CD8-positive, alpha-beta memory T cell (primary cell): ENCODE measurements around the gene PDCD1LG2. TPM values are rescaled to one million over a fixed set of nuclear protein-coding genes. Genes with fewer than 3 reads are reported as not detected.
"Not testable (repeated sequence)": the region's sequence is repeated elsewhere in the genome, so short reads cannot be mapped to it uniquely, and the experiment has no call there.

Experiments
- CTCF ChIA-PET: fragments of 350-600 bp; sonication (Branson Sonifier 250); formaldehyde crosslinking; loops from one replicate; lab custom pipeline; 2021; ENCODE audit warnings: antibody characterized with exemption; lab: Charles Lee
- POLR2A ChIA-PET: fragments of 350-600 bp; sonication (Branson Sonifier 250); formaldehyde crosslinking; loops from one replicate; lab custom pipeline; 2021; ENCODE audit warnings: antibody characterized with exemption; lab: Charles Lee
- DNase-seq, 5 donors: peaks; one replicate each; pipeline versions ENCODE4 v3.0.0 to v3.0.0-alpha.2; 2020 to 2022; ENCODE audit warnings: mixed read lengths in 1 of 5
- H3K27ac ChIP-seq: one replicate; pipeline ENCODE4 v1.7.0; 2013; ENCODE audit warnings: low read depth, mild to moderate bottlenecking, low read length, moderate library complexity
- H3K27me3 ChIP-seq: 2 replicates; pipeline ENCODE4 v1.7.0; 2013; ENCODE audit warnings: low read length, mild to moderate bottlenecking; ENCODE audit not compliant: insufficient read depth, poor library complexity, severe bottlenecking
- H3K36me3 ChIP-seq: 2 replicates; pipeline ENCODE4 v1.7.0; 2013; ENCODE audit warnings: mild to moderate bottlenecking, low read length, moderate library complexity; ENCODE audit not compliant: insufficient read depth
- H3K4me1 ChIP-seq: 2 replicates; pipeline ENCODE4 v1.7.0; 2013; ENCODE audit warnings: mild to moderate bottlenecking, low read length, moderate library complexity; ENCODE audit not compliant: insufficient read depth
- H3K4me3 ChIP-seq: 2 replicates; pipeline ENCODE4 v1.7.0; 2013; ENCODE audit warnings: mild to moderate bottlenecking, low read length
- H3K9me3 ChIP-seq: 2 replicates; pipeline ENCODE4 v1.7.0; 2013; ENCODE audit warnings: mild to moderate bottlenecking, low read length
- H3K27ac Mint-ChIP-seq, 8 donors: one replicate each; pipeline ENCODE4 v1.8.0; 2020 to 2021; ENCODE audit warnings: mixed read lengths in 8 of 8, mild to moderate bottlenecking in 6 of 8, inconsistent platforms in 3 of 8, moderate library complexity in 3 of 8
- H3K27me3 Mint-ChIP-seq, 2 donors: one replicate each; pipeline ENCODE4 v1.8.0; 2020 to 2021; ENCODE audit warnings: mixed read lengths in 2 of 2, mild to moderate bottlenecking in 1 of 2, moderate library complexity in 1 of 2
- H3K36me3 Mint-ChIP-seq, 3 donors: one replicate each; pipeline ENCODE4 v1.8.0; 2020 to 2021; ENCODE audit warnings: mixed read lengths in 3 of 3, inconsistent platforms in 1 of 3, mild to moderate bottlenecking in 1 of 3
- H3K4me1 Mint-ChIP-seq, 3 donors: one replicate each; pipeline ENCODE4 v1.8.0; 2020 to 2021; ENCODE audit warnings: mixed read lengths in 3 of 3, inconsistent platforms in 1 of 3, mild to moderate bottlenecking in 1 of 3
- H3K4me3 Mint-ChIP-seq, 7 donors: one replicate each; pipeline ENCODE4 v1.8.0; 2020 to 2021; ENCODE audit warnings: mixed read lengths in 7 of 7, mild to moderate bottlenecking in 6 of 7, moderate library complexity in 4 of 7, inconsistent platforms in 2 of 7
- H3K9me3 Mint-ChIP-seq, 5 donors: one replicate each; pipeline ENCODE4 v1.8.0; 2020 to 2022; ENCODE audit warnings: mixed read lengths in 5 of 5, mild to moderate bottlenecking in 3 of 5, moderate library complexity in 2 of 5, inconsistent platforms in 1 of 5
- polyA plus RNA-seq: library from polyadenylated mRNA; unstranded; fragments of 300-500 nt; fragmentation: Illumina TruSeq; gene quantifications from one replicate; pipeline ENCODE4 v1.2.3, GENCODE V29; 2021
- total RNA-seq, 2 experiments: library from RNA; stranded (reverse); gene quantifications; one replicate each; pipeline ENCODE4 v1.2.3, GENCODE V29; 2021

Gene PDCD1LG2
- total and polyA plus RNA-seq, 3 experiments from 2014 or later: 0.33 to 0.37 TPM; not detected in 1

DNA sequence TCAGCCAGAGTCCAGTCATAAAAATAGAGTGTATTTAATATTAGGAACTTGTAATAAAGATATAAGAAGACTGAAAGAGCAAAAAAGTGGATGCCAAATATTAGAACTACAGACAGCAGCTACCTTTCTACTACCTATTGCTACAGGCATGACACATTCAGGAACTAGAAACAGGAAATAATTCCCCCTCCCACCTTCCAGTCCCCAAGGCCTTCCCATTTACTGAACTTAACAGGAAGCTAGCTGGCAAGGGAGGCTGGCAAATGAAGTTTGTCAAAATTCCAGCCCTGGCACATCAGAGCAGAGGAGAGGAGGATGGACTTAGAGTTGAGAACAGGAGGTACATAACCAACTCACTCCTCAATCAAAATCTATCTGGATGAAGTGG is 68.4 kb downstream of the PDCD1LG2 start:
- CTCF ChIA-PET: interaction anchor here (2.3 kb wide), 1 partner anchor 128 kb away, joined by 5 read pairs; the partner anchor contains the start of gene CD274
- POLR2A ChIA-PET: no interaction called here

DNA sequence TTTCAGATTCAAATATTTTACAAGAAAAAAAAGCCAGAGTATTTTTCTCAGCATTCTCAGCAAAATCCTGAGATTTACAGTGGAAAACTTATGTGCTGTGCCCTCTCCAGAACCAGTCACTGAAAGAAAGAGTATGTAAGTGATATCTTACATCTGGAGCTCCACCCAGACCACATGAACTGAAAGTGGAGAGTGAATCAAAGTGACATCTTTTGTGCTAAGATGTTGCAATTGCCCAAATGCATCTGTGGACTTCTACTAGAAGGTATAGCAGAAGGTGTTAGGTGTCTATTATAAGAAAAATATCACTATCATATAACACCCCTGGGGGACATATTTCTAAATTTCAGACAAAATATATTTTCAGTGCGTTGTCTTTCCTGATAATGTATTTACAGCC is 69.5 kb downstream of the PDCD1LG2 start:
- no peaks in the 10 kb centered on the region for H3K9me3 ChIP-seq
- Mint-ChIP-seq H3K36me3 (peaks cover 0 to 5% (median 3%) of the 10 kb centered on the region in 3 donors), H3K9me3 (peaks cover 0 to under 1% (median 0%) of the 10 kb centered on the region in 5 donors), H3K4me3 (no peak overlapping the region), H3K27ac (peak overlapping the region in 1 of 8 donors; percentile 19), H3K27me3 (peaks cover 0 to 2% of the 10 kb centered on the region in 2 donors), H3K4me1 (peaks cover 15 to 27% (median 17%) of the 10 kb centered on the region in 3 donors)
- H3K4me3 ChIP-seq: no peak overlapping the region
- no peak overlapping the region for H3K27ac ChIP-seq
- DNase-seq: no peak
- H3K27me3 ChIP-seq: no peaks in the 10 kb centered on the region
- POLR2A ChIA-PET: no interaction called here
- no peaks in the 10 kb centered on the region for H3K36me3 ChIP-seq
- peaks cover 5% of the 10 kb centered on the region for H3K4me1 ChIP-seq
- CTCF ChIA-PET: interaction anchor here (2.3 kb wide), 1 partner anchor 130 kb away, joined by 5 read pairs; the partner anchor contains the start of gene CD274

More for the DNA sequence above, 68.4 kb downstream of the PDCD1LG2 start:
- Histone ChIP-seq H3K36me3 (no peaks in the 10 kb centered on the region), H3K4me1 (peaks cover 5% of the 10 kb centered on the region), H3K27me3 (no peaks in the 10 kb centered on the region), H3K4me3 (no peak overlapping the region), H3K27ac (no peak overlapping the region), H3K9me3 (no peaks in the 10 kb centered on the region)
- DNase-seq: no peak
- H3K4me1 Mint-ChIP-seq: peaks cover 12 to 27% (median 17%) of the 10 kb centered on the region in 3 donors
- H3K36me3 Mint-ChIP-seq: peaks cover 0 to 7% (median 5%) of the 10 kb centered on the region in 3 donors
- no peak overlapping the region for H3K4me3 Mint-ChIP-seq
- H3K9me3 Mint-ChIP-seq: peaks cover 0 to 3% (median 0%) of the 10 kb centered on the region in 5 donors
- H3K27me3 Mint-ChIP-seq: peaks cover 0 to 2% of the 10 kb centered on the region in 2 donors
- peak overlapping the region in 1 of 8 donors; percentile 84 for H3K27ac Mint-ChIP-seq

DNA sequence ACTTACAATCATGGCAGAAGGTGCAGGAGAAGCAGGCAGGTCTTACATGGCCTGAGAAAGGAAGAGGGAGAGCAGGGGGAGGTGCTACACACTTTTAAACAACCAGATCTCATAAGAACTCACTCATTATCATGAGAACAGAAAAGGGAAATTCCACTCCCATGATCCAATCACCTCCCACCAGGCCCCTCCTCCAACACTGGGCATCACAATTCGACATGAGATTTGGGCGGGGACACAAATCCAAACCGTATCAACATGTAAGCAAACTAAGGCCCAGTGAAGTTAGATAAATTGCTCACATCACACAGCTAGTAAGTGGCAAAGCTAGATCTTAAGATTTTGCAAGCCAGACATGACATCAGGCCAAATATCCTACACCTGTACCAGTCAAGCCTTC is 70.3 kb downstream of the PDCD1LG2 start:
- no peaks in the 10 kb centered on the region for H3K36me3 ChIP-seq
- H3K4me3 ChIP-seq: no peak overlapping the region
- H3K27ac ChIP-seq: no peak overlapping the region
- H3K9me3 Mint-ChIP-seq: no peaks in the 10 kb centered on the region
- peaks cover 0 to 2% of the 10 kb centered on the region in 2 donors for H3K27me3 Mint-ChIP-seq
- peaks cover 18 to 35% (median 20%) of the 10 kb centered on the region in 3 donors for H3K4me1 Mint-ChIP-seq
- no peak for DNase-seq
- H3K9me3 ChIP-seq: no peaks in the 10 kb centered on the region
- ChIA-PET POLR2A (no interaction called here), CTCF (interaction anchor here (2.3 kb wide), 1 partner anchor 130 kb away, joined by 5 read pairs; the partner anchor contains the start of gene CD274)
- H3K4me1 ChIP-seq: peaks cover 7% of the 10 kb centered on the region
- peak overlapping the region in 1 of 8 donors; percentile 40 for H3K27ac Mint-ChIP-seq
- no peak overlapping the region for H3K4me3 Mint-ChIP-seq
- H3K27me3 ChIP-seq: no peaks in the 10 kb centered on the region
- H3K36me3 Mint-ChIP-seq: peaks cover 0 to 3% (median 0%) of the 10 kb centered on the region in 3 donors

DNA sequence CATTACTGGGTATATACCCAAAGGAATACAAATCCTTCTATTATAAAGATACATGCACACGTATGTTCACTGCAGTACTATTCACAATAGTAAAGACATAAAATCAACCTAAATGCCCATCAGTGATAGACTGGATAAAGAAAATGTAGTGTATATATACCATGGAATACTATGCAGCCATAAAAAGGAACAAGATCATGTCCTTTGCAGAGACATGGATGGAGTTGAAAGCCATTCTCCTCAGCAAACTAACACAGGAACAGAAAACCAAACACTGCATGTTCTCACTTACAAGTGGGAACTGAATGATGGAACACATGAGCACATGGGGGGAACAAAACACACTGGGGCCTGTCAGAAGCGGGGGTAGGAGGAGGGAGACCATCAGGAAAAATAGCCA is 71.4 kb downstream of the PDCD1LG2 start:
- H3K27ac Mint-ChIP-seq, H3K27me3 ChIP-seq, H3K36me3 ChIP-seq, H3K4me3 Mint-ChIP-seq, H3K9me3 Mint-ChIP-seq, POLR2A ChIA-PET, H3K27me3 Mint-ChIP-seq, DNase-seq, H3K36me3 Mint-ChIP-seq, H3K27ac ChIP-seq, H3K4me3 ChIP-seq, H3K9me3 ChIP-seq: not testable (repeated sequence)
- CTCF ChIA-PET: interaction anchor here (1.1 to 2.4 kb wide), 2 partner anchors 18 to 395 kb away, joined by 3 to 9 read pairs; no protein-coding TSS in a partner anchor
- H3K4me1 ChIP-seq: peaks cover 17% of the 10 kb centered on the region
- H3K4me1 Mint-ChIP-seq: peaks cover 29 to 45% (median 31%) of the 10 kb centered on the region in 3 donors

DNA sequence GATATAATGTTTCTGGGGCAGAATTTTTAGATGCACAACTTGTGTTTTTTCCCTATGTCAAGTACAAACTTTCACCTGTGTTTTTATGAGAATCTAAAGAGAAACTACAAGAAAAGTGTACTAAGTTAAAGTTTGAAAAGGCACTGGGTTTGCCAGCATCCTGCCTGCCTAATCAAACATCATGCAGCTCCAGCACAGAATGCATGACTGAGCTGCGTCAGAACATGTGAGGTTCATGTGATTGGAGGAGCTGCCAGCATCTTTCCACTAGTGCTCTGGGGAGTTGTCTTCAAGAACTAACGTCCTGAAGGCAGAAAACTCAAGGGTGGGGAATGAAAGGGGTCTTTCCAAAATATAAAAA is 72.5 kb downstream of the PDCD1LG2 start:
- H3K36me3 Mint-ChIP-seq: peaks cover 0 to 2% (median 0%) of the 10 kb centered on the region in 3 donors
- Histone ChIP-seq H3K4me3 (no peak overlapping the region), H3K4me1 (peaks cover 28% of the 10 kb centered on the region), H3K27me3 (no peaks in the 10 kb centered on the region), H3K9me3 (no peaks in the 10 kb centered on the region), H3K36me3 (no peaks in the 10 kb centered on the region), H3K27ac (no peak overlapping the region)
- peak overlapping the region in 1 of 7 donors; percentile 9 for H3K4me3 Mint-ChIP-seq
- H3K27ac Mint-ChIP-seq: peak overlapping the region in 4 of 8 donors; percentile 14 to 43 (median 20)
- CTCF ChIA-PET: interaction anchor here (1.0 to 2.9 kb wide), 4 partner anchors 17 to 396 kb away, joined by 3 to 19 read pairs (median 6); partner anchors contain the start of genes CD274 and PLGRKT
- H3K9me3 Mint-ChIP-seq: no peaks in the 10 kb centered on the region
- peaks cover 39 to 56% (median 41%) of the 10 kb centered on the region in 3 donors for H3K4me1 Mint-ChIP-seq
- POLR2A ChIA-PET: no interaction called here
- H3K27me3 Mint-ChIP-seq: peaks cover 0 to 2% of the 10 kb centered on the region in 2 donors
- peak in 2 of 5 donors; percentile 33 to 49 for DNase-seq

DNA sequence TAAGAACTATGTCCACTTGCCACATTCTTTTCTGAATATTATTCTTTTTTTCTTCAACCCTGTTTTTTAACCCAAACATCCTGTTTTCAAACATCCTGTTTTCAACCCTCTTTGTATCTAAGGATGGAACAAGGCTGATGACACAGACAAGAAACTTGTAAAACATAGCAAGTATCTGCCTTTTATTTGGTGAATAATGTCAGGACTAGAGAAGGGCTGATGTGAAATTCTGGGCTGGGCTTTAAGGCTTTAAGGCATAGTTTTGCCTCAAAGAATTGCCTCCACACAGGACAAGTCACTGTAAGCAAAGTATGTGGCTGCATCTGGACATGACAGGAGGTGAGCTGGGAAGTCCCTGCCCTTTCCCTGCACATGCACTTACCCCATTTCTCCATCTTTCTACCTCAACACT is 76.1 kb downstream of the PDCD1LG2 start:
- Mint-ChIP-seq H3K4me1 (peaks cover 36 to 45% (median 41%) of the 10 kb centered on the region in 3 donors), H3K9me3 (no peaks in the 10 kb centered on the region), H3K27ac (peak overlapping the region; percentile 5 to 97 (median 84)), H3K4me3 (peak overlapping the region in 5 of 7 donors; percentile 16 to 60 (median 38)), H3K36me3 (peaks cover 0 to 2% (median 0%) of the 10 kb centered on the region in 3 donors), H3K27me3 (peaks cover 0 to 2% of the 10 kb centered on the region in 2 donors)
- peak in 1 of 5 donors; percentile 43 for DNase-seq
- POLR2A ChIA-PET: interaction anchor here (0.5 to 2.6 kb wide), 3 partner anchors 42 to 164 kb away, joined by 4 to 18 read pairs (median 4); partner anchors contain the start of genes CD274 and RIC1
- Histone ChIP-seq H3K27me3 (no peaks in the 10 kb centered on the region), H3K4me1 (peaks cover 31% of the 10 kb centered on the region), H3K36me3 (no peaks in the 10 kb centered on the region), H3K9me3 (no peaks in the 10 kb centered on the region), H3K4me3 (no peak overlapping the region), H3K27ac (no peak overlapping the region)
- CTCF ChIA-PET: interaction anchor here (1.2 to 5.6 kb wide), 6 partner anchors 14 to 401 kb away, joined by 3 to 56 read pairs (median 14); partner anchors contain the start of genes CD274, INSL6 and PLGRKT

DNA sequence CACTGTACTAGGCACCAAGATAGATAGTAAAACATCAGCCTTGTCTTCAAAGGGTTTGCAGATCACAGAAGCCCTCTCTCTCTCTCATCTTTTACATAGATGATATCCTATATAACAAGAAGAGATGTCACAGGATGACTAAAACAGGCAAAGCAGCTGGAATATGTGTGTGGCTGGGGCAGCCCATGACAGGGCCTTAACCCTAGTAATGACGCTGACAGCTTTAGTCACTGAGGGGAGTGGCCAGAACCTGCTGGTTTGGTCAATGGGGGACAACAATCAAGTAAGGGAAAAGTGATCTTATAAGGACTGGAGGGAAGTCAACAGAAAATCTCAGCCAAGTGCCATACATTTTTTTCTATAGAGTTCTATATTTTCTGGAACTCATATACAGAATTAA is 76.7 kb downstream of the PDCD1LG2 start:
- Mint-ChIP-seq H3K27me3 (peaks cover 0 to 2% of the 10 kb centered on the region in 2 donors), H3K27ac (peak overlapping the region; percentile 5 to 97 (median 84)), H3K9me3 (no peaks in the 10 kb centered on the region), H3K4me3 (peak overlapping the region in 1 of 7 donors; percentile 60), H3K36me3 (peaks cover 0 to 2% (median 0%) of the 10 kb centered on the region in 3 donors), H3K4me1 (peaks cover 34 to 45% (median 41%) of the 10 kb centered on the region in 3 donors)
- Histone ChIP-seq H3K4me1 (peaks cover 31% of the 10 kb centered on the region), H3K4me3 (no peak overlapping the region), H3K27ac (no peak overlapping the region), H3K9me3 (no peaks in the 10 kb centered on the region), H3K36me3 (no peaks in the 10 kb centered on the region), H3K27me3 (no peaks in the 10 kb centered on the region)
- CTCF ChIA-PET: interaction anchor here (1.2 to 5.6 kb wide), 6 partner anchors 14 to 401 kb away, joined by 3 to 56 read pairs (median 14); partner anchors contain the start of genes CD274, INSL6 and PLGRKT
- no peak for DNase-seq
- POLR2A ChIA-PET: interaction anchor here (0.8 to 2.6 kb wide), 3 partner anchors 42 to 149 kb away, joined by 3 to 18 read pairs (median 4); partner anchors contain the start of genes CD274, PLGRKT and RIC1

DNA sequence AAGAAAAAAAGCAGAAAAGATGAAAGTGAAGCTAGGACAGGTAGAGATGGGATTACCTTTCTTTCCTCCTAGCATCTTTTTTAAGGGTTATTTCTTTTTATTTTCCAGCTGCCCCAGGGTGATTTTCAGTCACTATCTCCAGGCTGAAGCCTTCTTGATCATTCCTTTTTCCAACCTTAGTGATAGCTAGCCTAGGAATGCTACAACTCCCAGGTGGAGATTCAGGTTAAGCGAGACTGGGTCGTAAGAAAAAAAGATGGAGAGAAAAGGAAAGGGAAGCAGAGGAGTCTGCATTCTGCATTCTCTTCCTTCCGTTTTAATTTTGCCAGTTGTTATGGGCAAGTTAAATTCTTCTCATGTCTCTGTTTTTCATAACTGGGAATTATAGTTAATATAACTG is 81.9 kb downstream of the PDCD1LG2 start:
- ChIA-PET POLR2A (no interaction called here), CTCF (interaction anchor here (0.9 kb wide), 1 partner anchor 9 kb away, joined by 3 read pairs; no protein-coding TSS in a partner anchor)
- peaks cover 7 to 12% (median 10%) of the 10 kb centered on the region in 3 donors for H3K4me1 Mint-ChIP-seq
- H3K27me3 Mint-ChIP-seq: no peaks in the 10 kb centered on the region
- peaks cover 8% of the 10 kb centered on the region for H3K4me1 ChIP-seq
- H3K36me3 ChIP-seq: no peaks in the 10 kb centered on the region
- H3K27me3 ChIP-seq: no peaks in the 10 kb centered on the region
- H3K9me3 Mint-ChIP-seq: no peaks in the 10 kb centered on the region
- H3K4me3 ChIP-seq: no peak overlapping the region
- DNase-seq: no peak
- H3K27ac Mint-ChIP-seq: no peak overlapping the region
- no peaks in the 10 kb centered on the region for H3K9me3 ChIP-seq
- H3K36me3 Mint-ChIP-seq: no peaks in the 10 kb centered on the region
- no peak overlapping the region for H3K27ac ChIP-seq
- no peak overlapping the region for H3K4me3 Mint-ChIP-seq
